ENCODE measurements around the gene PNLIPRP1.

The PNLIPRP1 gene

DNA sequence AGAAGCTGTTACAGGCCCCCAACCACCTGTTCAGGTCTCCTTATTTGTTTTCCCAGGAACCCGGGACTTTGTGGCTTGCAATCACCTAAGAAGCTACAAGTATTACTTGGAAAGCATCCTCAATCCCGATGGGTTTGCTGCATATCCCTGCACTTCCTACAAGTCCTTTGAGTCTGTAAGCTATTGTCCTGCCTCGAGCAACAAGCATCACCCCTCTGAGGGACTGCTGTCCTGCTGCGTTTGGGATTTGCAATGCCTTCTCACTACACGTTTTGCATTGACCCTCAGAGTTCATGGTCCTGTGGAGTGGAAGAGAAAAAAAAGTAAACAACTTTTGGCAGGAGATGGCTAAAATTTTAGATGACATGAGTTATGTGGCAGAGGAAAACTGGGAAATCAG is 9.2 kb downstream of the PNLIPRP1 start:
- Histone ChIP-seq H3K79me2 (ENCODE audit: control insufficient read depth, insufficient read depth, low read length, unreplicated experiment) (no peaks in the 10 kb centered on the region), H3K36me3 (ENCODE audit: insufficient read depth, low read length) (no peaks in the 10 kb centered on the region), H3K4me1 (ENCODE audit: control insufficient read depth, insufficient read depth, low read length, unreplicated experiment) (no peaks in the 10 kb centered on the region), H3K4me3 (ENCODE audit: low read depth, low read length) (no peak overlapping the region), H3K27me3 (ENCODE audit: insufficient read depth, low read length) (peaks cover 49% of the 10 kb centered on the region), H3K27ac (ENCODE audit: low read depth, low read length) (no peak overlapping the region), H2AFZ (ENCODE audit: low read length, unreplicated experiment) (no peak overlapping the region)

DNA sequence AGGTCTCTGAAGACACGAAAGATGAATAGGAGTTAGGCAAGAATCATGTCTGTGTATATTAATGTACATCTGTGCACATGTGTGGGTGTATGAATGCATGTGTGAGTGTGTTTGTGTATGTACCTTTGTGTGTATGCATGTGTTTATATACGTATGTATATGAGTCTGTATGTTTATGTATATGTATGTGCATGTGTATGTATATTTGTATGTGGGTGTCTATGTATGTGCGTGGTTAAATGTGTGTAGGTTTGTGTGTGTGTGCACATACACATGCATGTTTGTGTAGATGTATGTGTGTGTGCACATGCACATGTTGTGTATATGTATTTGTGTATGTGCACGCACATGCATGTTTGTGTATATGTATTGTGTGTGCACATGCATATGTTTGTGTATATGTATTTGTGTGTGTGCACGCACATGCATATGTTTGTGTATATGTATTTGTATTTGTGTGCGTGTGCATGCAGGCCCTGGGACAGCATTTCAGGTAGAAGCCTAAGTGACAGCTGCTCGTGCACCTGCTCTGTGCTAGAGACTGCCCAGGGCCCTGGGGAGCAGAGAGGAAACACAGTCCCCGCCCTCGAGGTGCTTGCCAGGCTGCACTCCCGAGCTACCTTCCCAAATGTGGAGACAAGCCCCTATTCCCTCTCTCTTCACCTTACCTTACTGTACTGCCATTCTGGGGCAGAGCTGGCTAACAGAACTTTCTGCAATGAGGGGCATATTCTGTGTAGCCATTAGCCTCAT is 12.1 kb downstream of the PNLIPRP1 start:
- H3K4me3 ChIP-seq (ENCODE audit: low read depth, low read length): no peak overlapping the region
- no peaks in the 10 kb centered on the region for H3K79me2 ChIP-seq (ENCODE audit: control insufficient read depth, insufficient read depth, low read length, unreplicated experiment)
- no peaks in the 10 kb centered on the region for H3K4me1 ChIP-seq (ENCODE audit: control insufficient read depth, insufficient read depth, low read length, unreplicated experiment)
- no peaks in the 10 kb centered on the region for H3K36me3 ChIP-seq (ENCODE audit: insufficient read depth, low read length)
- no peak overlapping the region for H3K27ac ChIP-seq (ENCODE audit: low read depth, low read length)
- no peak overlapping the region for H2AFZ ChIP-seq (ENCODE audit: low read length, unreplicated experiment)
- peaks cover 33% of the 10 kb centered on the region; the same call in 1 of the 2 replicates for H3K27me3 ChIP-seq (ENCODE audit: insufficient read depth, low read length)

DNA sequence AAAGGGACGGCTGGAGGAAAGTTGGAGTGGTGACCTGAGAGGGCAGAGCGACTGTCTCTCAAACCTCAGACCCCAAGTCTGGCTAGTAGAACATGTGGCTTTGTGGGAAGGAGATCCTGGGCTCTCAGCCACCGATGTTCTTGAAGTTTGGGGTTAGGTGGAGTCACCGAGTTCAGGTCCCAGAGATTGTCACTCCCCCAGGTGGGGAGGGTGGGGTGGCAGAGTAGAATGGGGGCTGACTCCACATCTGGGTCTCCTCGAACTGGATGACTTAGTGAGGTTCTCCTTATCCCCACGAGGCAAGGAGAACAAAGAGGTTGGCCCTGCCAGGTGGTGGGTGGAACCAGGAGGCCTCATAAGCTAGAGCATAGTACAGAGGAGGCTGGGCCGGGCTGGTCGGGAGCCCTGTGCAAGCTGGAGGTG is 15.3 kb downstream of the PNLIPRP1 start:
- H3K79me2 ChIP-seq (ENCODE audit: control insufficient read depth, insufficient read depth, low read length, unreplicated experiment): no peaks in the 10 kb centered on the region
- H3K27me3 ChIP-seq (ENCODE audit: insufficient read depth, low read length): peaks cover 35% of the 10 kb centered on the region
- H3K4me1 ChIP-seq (ENCODE audit: control insufficient read depth, insufficient read depth, low read length, unreplicated experiment): no peaks in the 10 kb centered on the region
- H3K4me3 ChIP-seq (ENCODE audit: low read depth, low read length): no peak overlapping the region
- H3K27ac ChIP-seq (ENCODE audit: low read depth, low read length): no peak overlapping the region
- no peak overlapping the region for H2AFZ ChIP-seq (ENCODE audit: low read length, unreplicated experiment)
- no peaks in the 10 kb centered on the region for H3K36me3 ChIP-seq (ENCODE audit: insufficient read depth, low read length)

GRCh38 chr10:116607336-116607735 is 16.6 kb downstream of the PNLIPRP1 start:
- Histone ChIP-seq H3K27me3 (ENCODE audit: insufficient read depth, low read length) (peaks cover 30% of the 10 kb centered on the region), H2AFZ (ENCODE audit: low read length, unreplicated experiment) (no peak overlapping the region), H3K36me3 (ENCODE audit: insufficient read depth, low read length) (no peaks in the 10 kb centered on the region), H3K4me1 (ENCODE audit: control insufficient read depth, insufficient read depth, low read length, unreplicated experiment) (no peaks in the 10 kb centered on the region), H3K79me2 (ENCODE audit: control insufficient read depth, insufficient read depth, low read length, unreplicated experiment) (no peaks in the 10 kb centered on the region), H3K27ac (ENCODE audit: low read depth, low read length) (no peak overlapping the region), H3K4me3 (ENCODE audit: low read depth, low read length) (no peak overlapping the region)

DNA sequence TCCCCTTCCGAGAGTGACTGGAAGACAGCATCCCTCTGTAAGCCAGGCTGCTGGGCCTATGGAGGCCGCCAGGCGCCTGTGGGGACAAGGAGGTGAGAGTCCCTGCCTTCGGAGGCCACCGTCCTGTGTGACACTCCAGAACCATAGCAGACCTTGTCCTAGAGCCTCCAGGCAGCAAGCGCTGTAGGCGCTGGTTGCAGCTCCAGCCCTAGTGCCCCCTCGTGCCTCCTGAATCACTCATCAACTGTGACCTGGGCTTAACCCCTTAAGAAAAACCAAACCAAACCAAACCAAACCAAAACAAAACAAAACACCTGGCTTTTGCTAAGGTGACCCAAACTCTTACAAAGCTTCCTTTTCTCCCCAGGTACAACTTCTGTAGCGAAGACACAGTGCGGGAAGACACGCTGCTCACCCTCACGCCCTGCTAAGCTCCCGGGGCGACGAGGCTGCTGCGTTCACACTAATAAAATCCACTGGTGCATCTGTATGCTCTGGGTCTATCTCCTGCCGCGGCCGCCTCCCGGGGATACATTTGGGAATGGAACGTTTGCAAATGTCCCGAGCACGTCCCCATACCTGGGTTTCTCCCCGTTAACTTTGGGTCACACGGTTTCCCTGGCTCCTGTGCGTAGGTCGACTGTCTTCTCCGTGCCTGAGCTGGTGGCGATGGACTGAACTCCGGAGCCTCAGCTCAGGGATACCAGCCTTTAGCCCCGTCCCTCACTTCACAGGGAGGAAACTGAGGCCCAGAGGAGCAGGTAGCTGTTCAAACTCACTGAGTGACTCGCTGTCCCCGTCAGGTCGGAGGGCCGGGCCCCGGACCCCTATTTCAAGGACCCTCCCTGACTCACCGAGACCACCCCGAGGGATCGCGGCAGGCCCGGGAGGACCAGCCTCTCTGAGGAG is 18.2 kb downstream of the PNLIPRP1 start:
- Histone ChIP-seq H3K79me2 (ENCODE audit: control insufficient read depth, insufficient read depth, low read length, unreplicated experiment) (no peaks in the 10 kb centered on the region), H3K36me3 (ENCODE audit: insufficient read depth, low read length) (no peaks in the 10 kb centered on the region), H3K27me3 (ENCODE audit: insufficient read depth, low read length) (peaks cover 30% of the 10 kb centered on the region), H3K27ac (ENCODE audit: low read depth, low read length) (no peak overlapping the region), H2AFZ (ENCODE audit: low read length, unreplicated experiment) (no peak overlapping the region), H3K4me1 (ENCODE audit: control insufficient read depth, insufficient read depth, low read length, unreplicated experiment) (no peaks in the 10 kb centered on the region), H3K4me3 (ENCODE audit: low read depth, low read length) (no peak overlapping the region)

DNA sequence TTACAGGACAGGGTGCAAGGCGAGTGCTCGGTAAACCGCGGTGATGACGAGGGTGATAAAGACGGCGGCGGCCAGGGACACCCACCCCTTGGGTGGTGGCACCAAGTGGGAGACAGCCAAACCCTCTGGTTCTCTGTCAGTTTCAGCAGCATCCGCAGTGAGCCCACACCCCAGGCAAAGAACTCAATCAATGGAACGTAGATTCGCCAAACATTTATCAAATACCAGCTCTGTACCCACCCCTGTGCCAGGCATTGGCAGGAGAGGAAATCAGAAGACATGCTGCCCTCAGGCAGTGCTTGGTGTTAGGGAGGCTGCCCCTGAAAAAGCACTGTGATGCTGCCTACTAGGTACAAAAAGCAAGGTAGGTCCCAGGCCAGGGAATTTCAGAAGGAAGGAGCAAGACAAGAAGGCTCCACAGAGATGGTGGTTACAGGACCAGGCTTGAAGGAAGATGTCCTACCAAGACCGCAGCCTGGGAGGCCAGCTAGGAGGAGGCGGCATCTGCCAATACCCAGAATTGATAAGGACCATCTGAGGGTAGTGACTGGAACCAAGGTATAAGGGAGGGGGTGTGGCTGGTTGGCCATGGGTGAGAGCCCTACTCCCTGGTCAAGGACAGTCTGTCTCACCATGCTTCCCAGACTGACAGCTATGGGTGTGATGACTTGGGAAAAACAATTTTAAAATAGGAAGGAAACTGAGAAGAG is 19.8 kb downstream of the PNLIPRP1 start:
- Histone ChIP-seq H3K27ac (ENCODE audit: low read depth, low read length) (no peak overlapping the region), H3K4me1 (ENCODE audit: control insufficient read depth, insufficient read depth, low read length, unreplicated experiment) (no peaks in the 10 kb centered on the region), H3K27me3 (ENCODE audit: insufficient read depth, low read length) (peaks cover 28% of the 10 kb centered on the region), H3K36me3 (ENCODE audit: insufficient read depth, low read length) (no peaks in the 10 kb centered on the region), H3K79me2 (ENCODE audit: control insufficient read depth, insufficient read depth, low read length, unreplicated experiment) (no peaks in the 10 kb centered on the region), H3K4me3 (ENCODE audit: low read depth, low read length) (no peak overlapping the region), H2AFZ (ENCODE audit: low read length, unreplicated experiment) (no peak overlapping the region)

DNA sequence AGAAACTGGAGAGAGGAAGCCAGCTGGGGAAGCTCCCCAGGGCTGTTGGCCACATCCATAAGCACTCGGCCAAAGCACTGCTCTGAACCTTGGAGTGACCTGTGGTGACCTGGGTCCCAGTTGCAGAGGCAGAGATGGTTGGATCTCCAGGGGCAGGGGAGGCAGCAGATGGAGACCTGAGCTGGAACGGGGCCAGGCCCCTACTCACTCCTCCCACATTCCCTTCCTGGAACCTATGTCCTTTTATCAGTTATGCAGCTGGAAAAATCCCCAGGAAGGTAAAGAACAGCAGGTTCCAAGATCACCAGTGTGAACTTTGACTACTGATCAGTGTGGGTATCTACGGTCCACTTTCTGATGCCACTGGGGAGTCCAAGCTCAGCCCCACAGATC is 20.4 kb downstream of the PNLIPRP1 start:
- H3K36me3 ChIP-seq (ENCODE audit: insufficient read depth, low read length): no peaks in the 10 kb centered on the region
- H3K79me2 ChIP-seq (ENCODE audit: control insufficient read depth, insufficient read depth, low read length, unreplicated experiment): no peaks in the 10 kb centered on the region
- peaks cover 30% of the 10 kb centered on the region for H3K27me3 ChIP-seq (ENCODE audit: insufficient read depth, low read length)
- no peak overlapping the region for H3K4me3 ChIP-seq (ENCODE audit: low read depth, low read length)
- H3K27ac ChIP-seq (ENCODE audit: low read depth, low read length): no peak overlapping the region
- H3K4me1 ChIP-seq (ENCODE audit: control insufficient read depth, insufficient read depth, low read length, unreplicated experiment): no peaks in the 10 kb centered on the region
- H2AFZ ChIP-seq (ENCODE audit: low read length, unreplicated experiment): no peak overlapping the region

DNA sequence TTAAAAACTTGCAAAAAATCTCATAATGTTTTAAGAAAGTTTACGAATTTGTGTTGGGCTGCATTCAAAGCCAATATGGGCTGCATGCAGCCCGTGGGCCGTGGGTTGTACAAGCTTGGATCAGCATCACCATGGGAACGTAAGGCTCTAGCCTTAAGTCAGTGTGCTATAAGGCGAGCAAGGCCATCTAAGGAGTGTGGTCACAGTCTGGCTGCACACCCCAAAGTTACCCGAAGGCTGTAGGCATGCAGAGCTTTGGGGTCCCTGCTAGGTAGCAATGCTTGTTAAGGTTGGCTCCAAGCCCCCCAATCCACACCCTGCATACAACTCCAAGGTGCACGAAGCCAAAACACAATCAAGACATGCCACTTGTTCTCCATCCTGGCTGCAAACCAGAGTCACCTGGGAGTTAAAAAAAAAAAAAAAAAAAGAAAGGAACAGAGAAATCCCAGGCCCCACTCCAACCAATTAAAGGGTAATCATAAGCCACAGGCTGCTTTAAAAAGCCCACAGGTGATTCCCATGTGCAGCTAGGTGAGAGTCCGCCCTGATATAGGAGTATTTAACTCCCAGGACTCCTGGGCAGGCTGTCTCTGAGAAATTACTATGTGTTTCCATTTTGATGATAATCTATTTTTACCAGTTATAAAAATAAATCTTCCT is 21.5 kb downstream of the PNLIPRP1 start:
- H3K4me1 ChIP-seq (ENCODE audit: control insufficient read depth, insufficient read depth, low read length, unreplicated experiment): no peaks in the 10 kb centered on the region
- no peaks in the 10 kb centered on the region for H3K36me3 ChIP-seq (ENCODE audit: insufficient read depth, low read length)
- H3K27ac ChIP-seq (ENCODE audit: low read depth, low read length): no peak overlapping the region
- no peak overlapping the region for H3K4me3 ChIP-seq (ENCODE audit: low read depth, low read length)
- H3K27me3 ChIP-seq (ENCODE audit: insufficient read depth, low read length): peaks cover 30% of the 10 kb centered on the region
- no peaks in the 10 kb centered on the region for H3K79me2 ChIP-seq (ENCODE audit: control insufficient read depth, insufficient read depth, low read length, unreplicated experiment)
- no peak overlapping the region for H2AFZ ChIP-seq (ENCODE audit: low read length, unreplicated experiment)

GRCh38 chr10:116613471-116613870 is 22.7 kb downstream of the PNLIPRP1 start:
- Histone ChIP-seq H3K4me1 (ENCODE audit: control insufficient read depth, insufficient read depth, low read length, unreplicated experiment) (no peaks in the 10 kb centered on the region), H3K79me2 (ENCODE audit: control insufficient read depth, insufficient read depth, low read length, unreplicated experiment) (no peaks in the 10 kb centered on the region), H3K4me3 (ENCODE audit: low read depth, low read length) (no peak overlapping the region), H3K27ac (ENCODE audit: low read depth, low read length) (no peak overlapping the region), H2AFZ (ENCODE audit: low read length, unreplicated experiment) (no peak overlapping the region), H3K36me3 (ENCODE audit: insufficient read depth, low read length) (no peaks in the 10 kb centered on the region), H3K27me3 (ENCODE audit: insufficient read depth, low read length) (peaks cover 28% of the 10 kb centered on the region)

- Histone ChIP-seq H2AFZ (ENCODE audit: low read length, unreplicated experiment) (no peak overlapping the region), H3K79me2 (ENCODE audit: control insufficient read depth, insufficient read depth, low read length, unreplicated experiment) (no peaks in the 10 kb centered on the region), H3K27me3 (ENCODE audit: insufficient read depth, low read length) (peaks cover 20% of the 10 kb centered on the region), H3K4me3 (ENCODE audit: low read depth, low read length) (no peak overlapping the region), H3K27ac (ENCODE audit: low read depth, low read length) (no peak overlapping the region), H3K36me3 (ENCODE audit: insufficient read depth, low read length) (no peaks in the 10 kb centered on the region), H3K4me1 (ENCODE audit: control insufficient read depth, insufficient read depth, low read length, unreplicated experiment) (no peaks in the 10 kb centered on the region)
Measured at GRCh38 chr10:116614796-116615195, 24.0 kb downstream of the PNLIPRP1 start.

All from ACC112 (cell line).